Central memory CD8-positive, alpha-beta T cell (primary cell): Measurements from ENCODE around the gene FURIN.
"Not testable (repeated sequence)": the region's sequence is repeated elsewhere in the genome, so short reads cannot be mapped to it uniquely, and the experiment has no call there.

Experiments
- ATAC-seq: fragments of 150-1000 bp; cut with Tn5 transposase; replicated peaks from 2 replicates; pipeline ENCODE4 v1.10.0; 2022; ENCODE audit warnings: mild to moderate bottlenecking, moderate FRiP score, moderate number of reproducible peaks; ENCODE audit not compliant: poor library complexity, severe bottlenecking; ENCODE audit errors: extremely low read depth
- DNase-seq, 2 donors: peaks; one replicate each; pipeline ENCODE4 v3.0.0; 2021; ENCODE audit warnings: low spot score in 2 of 2
- H3K27ac Mint-ChIP-seq: one replicate; pipeline ENCODE4 v1.8.0; 2022; ENCODE audit warnings: low read depth, mild to moderate bottlenecking, moderate library complexity, mixed read lengths
- H3K27me3 Mint-ChIP-seq: one replicate; pipeline ENCODE4 v1.8.0; 2022; ENCODE audit warnings: mixed read lengths
- H3K36me3 Mint-ChIP-seq: one replicate; pipeline ENCODE4 v1.8.0; 2022; ENCODE audit warnings: mild to moderate bottlenecking, moderate library complexity, mixed read lengths; ENCODE audit not compliant: insufficient read depth
- H3K4me1 Mint-ChIP-seq: one replicate; pipeline ENCODE4 v1.8.0; 2022; ENCODE audit warnings: mixed read lengths
- H3K4me3 Mint-ChIP-seq: one replicate; pipeline ENCODE4 v1.8.0; 2022; ENCODE audit warnings: mild to moderate bottlenecking, moderate library complexity, mixed read lengths
- H3K9me3 Mint-ChIP-seq: one replicate; pipeline ENCODE4 v1.8.0; 2022; ENCODE audit warnings: mixed read lengths

The FURIN gene

DNA sequence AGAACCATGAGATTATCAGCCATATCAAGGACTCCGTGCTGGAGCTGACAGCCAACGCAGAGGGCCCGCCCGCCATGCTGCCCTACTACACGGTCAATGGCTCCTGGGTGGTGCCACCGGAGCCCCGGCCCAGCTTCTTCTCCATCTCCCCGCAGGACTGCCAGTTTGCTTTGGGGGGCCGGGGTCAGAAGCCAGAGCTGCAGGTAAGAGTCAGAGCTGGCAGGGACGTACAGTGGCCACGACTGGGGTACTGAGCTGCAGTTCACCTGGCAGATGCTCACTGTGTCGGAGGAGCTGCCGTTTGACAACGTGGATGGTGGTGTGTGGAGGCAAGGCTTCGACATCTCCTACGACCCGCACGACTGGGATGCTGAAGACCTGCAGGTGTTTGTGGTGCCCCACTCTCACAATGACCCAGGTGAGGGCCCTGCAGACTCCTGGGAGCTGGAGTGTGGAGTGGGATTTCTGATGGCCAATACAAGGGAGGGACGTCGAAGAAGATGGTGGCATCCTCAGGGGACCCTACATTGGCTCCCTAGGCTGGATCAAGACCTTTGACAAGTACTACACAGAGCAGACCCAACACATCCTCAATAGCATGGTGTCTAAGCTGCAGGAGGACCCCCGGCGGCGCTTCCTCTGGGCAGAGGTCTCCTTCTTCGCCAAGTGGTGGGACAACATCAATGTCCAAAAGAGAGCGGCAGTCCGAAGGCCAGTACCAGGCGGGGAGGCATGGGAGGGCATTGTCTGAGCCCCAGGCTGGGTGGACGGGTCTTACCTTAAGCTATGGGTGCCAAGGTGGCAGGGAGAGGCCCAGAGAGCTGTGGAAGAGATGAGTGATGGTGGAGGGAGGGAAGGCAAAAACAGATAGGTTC is 37.2 kb downstream of the FURIN start:
- H3K4me1 Mint-ChIP-seq: peaks cover 24% of the 10 kb centered on the region
- H3K4me3 Mint-ChIP-seq: peak overlapping the region; percentile 13
- peak overlapping the region; percentile 29 for H3K27ac Mint-ChIP-seq
- H3K9me3 Mint-ChIP-seq: no peaks in the 10 kb centered on the region
- DNase-seq (no peak), ATAC-seq (no peak)
- peaks cover 23% of the 10 kb centered on the region for H3K36me3 Mint-ChIP-seq
- no peaks in the 10 kb centered on the region for H3K27me3 Mint-ChIP-seq

DNA sequence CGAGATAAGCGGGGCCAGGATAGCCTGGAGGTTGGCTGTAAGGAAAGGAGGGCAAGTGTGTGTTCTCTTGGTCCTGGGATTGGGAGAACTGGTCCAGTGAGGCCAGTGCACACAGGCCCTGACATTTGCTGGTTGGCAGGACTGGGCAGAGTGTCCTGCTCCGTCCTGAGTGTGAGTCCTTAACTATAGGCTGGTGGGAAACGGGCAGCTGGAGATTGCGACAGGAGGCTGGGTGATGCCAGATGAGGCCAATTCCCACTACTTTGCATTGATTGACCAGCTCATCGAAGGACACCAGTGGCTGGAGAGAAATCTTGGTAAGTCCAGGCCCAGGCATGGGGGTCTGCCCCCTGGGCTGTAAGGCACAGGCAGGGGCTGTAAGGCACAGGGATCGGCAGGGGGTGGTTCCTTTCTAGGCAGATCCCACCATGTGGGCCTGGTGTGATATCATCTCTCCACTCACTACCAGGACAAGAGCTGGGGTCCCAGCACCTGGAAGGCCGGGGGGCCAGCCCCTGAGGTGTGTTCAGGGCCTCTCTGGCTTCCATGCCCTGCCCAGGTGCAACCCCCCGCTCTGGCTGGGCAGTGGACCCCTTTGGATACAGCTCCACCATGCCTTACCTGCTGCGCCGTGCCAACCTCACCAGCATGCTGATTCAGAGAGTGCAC is 37.9 kb downstream of the FURIN start:
- DNase-seq: no peak
- peaks cover 26% of the 10 kb centered on the region for H3K36me3 Mint-ChIP-seq
- no peak for ATAC-seq
- no peaks in the 10 kb centered on the region for H3K9me3 Mint-ChIP-seq
- peak overlapping the region; percentile 29 for H3K27ac Mint-ChIP-seq
- peaks cover 21% of the 10 kb centered on the region for H3K4me1 Mint-ChIP-seq
- no peak overlapping the region for H3K4me3 Mint-ChIP-seq
- no peaks in the 10 kb centered on the region for H3K27me3 Mint-ChIP-seq

DNA sequence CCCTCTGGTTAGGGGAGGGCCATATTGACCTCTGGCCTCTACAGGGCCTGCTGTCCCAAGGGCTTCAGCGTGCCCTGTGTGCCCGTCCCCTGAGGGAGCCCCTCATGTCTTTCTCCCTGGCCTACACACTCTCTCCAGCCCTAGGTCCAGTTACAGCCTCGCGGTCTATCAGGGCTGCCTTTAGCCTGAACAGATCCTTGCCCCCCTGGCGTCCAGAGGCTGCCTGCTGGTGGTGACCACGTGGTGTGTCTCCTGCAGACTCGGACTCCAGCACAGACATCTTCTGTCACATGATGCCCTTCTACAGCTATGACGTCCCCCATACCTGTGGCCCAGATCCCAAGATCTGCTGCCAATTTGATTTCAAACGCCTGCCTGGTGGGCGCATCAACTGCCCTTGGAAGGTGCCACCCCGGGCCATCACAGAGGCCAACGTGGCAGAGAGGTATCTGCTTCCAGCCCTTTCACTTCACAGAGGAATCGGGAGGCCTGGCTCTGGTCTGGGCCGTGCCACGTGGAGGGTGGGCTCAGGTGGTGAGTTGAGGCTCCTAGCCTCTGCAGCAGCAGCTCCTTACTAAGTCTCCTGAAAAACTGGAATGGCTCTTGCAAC is 38.8 kb downstream of the FURIN start:
- Mint-ChIP-seq H3K9me3 (no peaks in the 10 kb centered on the region), H3K27me3 (no peaks in the 10 kb centered on the region), H3K27ac (peak overlapping the region; percentile 75), H3K4me1 (peaks cover 15% of the 10 kb centered on the region), H3K4me3 (no peak overlapping the region), H3K36me3 (peaks cover 31% of the 10 kb centered on the region)
- no peak for DNase-seq
- ATAC-seq: no peak

DNA sequence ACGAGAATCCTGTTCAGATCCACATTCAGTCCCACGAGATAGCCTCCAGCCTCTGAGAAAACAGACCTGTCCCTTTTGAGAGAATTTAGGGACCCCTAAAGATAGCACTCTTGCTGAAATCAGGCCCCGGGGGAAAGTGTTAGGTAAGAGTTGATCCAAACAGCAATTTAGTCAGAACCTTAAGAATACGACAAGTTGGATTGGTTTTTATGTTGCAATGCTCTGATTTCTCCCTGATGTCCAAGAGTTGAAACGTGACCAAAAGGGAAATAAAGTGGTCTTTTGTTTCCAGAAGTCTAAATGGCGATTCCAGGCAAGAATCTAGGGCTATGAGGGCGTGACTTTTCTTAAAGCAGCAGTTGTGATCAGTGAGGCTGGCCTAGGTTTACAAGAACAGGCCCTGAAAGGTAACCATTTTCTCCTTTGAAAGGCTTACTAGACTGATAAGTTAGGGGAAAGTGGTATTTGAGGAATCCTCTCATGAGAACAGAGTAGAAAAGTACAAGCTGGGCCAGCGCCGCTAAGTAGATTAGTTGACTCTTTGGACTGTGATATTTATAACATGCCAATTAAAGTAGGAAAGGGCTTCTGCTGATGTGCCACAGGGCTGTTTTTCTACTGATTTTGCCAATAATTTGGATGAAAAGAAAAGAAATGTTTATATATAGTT is 39.6 kb downstream of the FURIN start:
- H3K4me3 Mint-ChIP-seq: no peak overlapping the region
- H3K36me3 Mint-ChIP-seq: peaks cover 33% of the 10 kb centered on the region
- peaks cover 15% of the 10 kb centered on the region for H3K4me1 Mint-ChIP-seq

GRCh38 chr15:90909449-90909848 is 41.1 kb downstream of the FURIN start:
- H3K4me1 Mint-ChIP-seq, H3K9me3 Mint-ChIP-seq, H3K4me3 Mint-ChIP-seq, H3K27me3 Mint-ChIP-seq, ATAC-seq, H3K27ac Mint-ChIP-seq, DNase-seq: not testable (repeated sequence)
- H3K36me3 Mint-ChIP-seq: peaks cover 40% of the 10 kb centered on the region

More for the DNA sequence above, 39.6 kb downstream of the FURIN start:
- DNase-seq (no peak), ATAC-seq (no peak)
- no peaks in the 10 kb centered on the region for H3K9me3 Mint-ChIP-seq
- H3K27ac Mint-ChIP-seq: no peak overlapping the region
- H3K27me3 Mint-ChIP-seq: no peaks in the 10 kb centered on the region

DNA sequence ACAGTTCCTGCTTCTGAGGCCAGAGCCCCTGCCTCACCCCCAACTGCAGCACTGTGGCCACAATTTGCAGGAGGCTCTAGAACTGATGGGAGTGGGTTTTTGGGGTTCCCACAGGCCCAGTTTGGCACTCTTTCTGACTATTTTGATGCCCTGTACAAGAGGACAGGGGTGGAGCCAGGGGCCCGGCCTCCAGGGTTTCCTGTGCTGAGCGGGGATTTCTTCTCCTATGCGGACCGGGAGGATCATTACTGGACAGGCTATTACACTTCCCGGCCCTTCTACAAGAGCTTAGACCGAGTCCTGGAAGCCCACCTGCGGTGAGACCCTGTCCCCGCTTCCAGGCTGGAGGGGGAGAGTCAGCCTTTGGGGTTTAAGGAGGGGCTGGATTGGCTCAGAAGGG is 41.6 kb downstream of the FURIN start:
- no peak for ATAC-seq
- H3K9me3 Mint-ChIP-seq: no peaks in the 10 kb centered on the region
- H3K4me1 Mint-ChIP-seq: peaks cover 8% of the 10 kb centered on the region
- DNase-seq: no peak
- H3K27ac Mint-ChIP-seq: no peak overlapping the region
- no peak overlapping the region for H3K4me3 Mint-ChIP-seq
- peaks cover 43% of the 10 kb centered on the region for H3K36me3 Mint-ChIP-seq
- no peaks in the 10 kb centered on the region for H3K27me3 Mint-ChIP-seq

DNA sequence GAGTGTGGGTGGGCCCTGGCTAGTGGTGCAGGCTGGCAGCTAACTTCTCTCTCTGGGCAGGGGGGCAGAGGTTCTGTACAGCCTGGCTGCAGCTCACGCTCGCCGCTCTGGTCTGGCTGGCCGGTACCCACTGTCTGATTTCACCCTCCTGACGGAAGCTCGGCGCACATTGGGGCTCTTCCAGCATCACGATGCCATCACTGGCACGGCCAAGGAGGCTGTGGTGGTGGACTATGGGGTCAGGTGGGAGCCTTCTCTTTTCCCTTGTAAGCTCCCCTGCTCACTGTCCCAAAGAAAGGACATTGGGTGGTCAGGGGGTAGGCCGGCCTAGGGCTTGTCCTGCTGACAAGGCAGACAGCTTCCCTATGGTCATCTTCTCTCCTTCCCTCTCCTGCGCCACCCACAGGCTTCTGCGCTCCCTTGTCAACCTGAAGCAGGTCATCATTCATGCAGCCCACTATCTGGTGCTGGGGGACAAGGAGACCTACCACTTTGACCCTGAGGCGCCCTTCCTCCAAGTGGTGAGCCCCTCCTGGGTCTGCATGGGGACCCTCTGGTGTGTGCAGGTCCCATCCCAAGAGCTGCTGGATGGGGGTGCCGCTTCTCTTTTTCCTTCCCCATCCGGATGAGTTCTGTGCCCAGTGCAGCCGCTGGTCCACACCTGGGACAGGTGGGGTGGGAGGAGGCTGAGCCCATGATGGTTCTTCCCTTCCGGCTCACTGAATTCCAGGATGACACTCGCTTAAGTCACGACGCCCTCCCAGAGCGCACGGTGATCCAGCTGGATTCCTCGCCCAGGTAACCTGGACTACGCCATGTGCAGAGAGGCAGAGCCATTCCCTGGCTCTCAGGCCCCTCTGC is 42.3 kb downstream of the FURIN start:
- Mint-ChIP-seq H3K4me1 (peaks cover 3% of the 10 kb centered on the region), H3K36me3 (peaks cover 46% of the 10 kb centered on the region), H3K27ac (no peak overlapping the region), H3K27me3 (no peaks in the 10 kb centered on the region), H3K9me3 (no peaks in the 10 kb centered on the region), H3K4me3 (no peak overlapping the region)
- ATAC-seq (no peak), DNase-seq (no peak)

GRCh38 chr15:90911302-90911623 is 42.9 kb downstream of the FURIN start:
- DNase-seq (no peak), ATAC-seq (no peak)
- Mint-ChIP-seq H3K9me3 (no peaks in the 10 kb centered on the region), H3K36me3 (peaks cover 48% of the 10 kb centered on the region), H3K27me3 (no peaks in the 10 kb centered on the region), H3K4me3 (no peak overlapping the region), H3K4me1 (no peaks in the 10 kb centered on the region), H3K27ac (no peak overlapping the region)

DNA sequence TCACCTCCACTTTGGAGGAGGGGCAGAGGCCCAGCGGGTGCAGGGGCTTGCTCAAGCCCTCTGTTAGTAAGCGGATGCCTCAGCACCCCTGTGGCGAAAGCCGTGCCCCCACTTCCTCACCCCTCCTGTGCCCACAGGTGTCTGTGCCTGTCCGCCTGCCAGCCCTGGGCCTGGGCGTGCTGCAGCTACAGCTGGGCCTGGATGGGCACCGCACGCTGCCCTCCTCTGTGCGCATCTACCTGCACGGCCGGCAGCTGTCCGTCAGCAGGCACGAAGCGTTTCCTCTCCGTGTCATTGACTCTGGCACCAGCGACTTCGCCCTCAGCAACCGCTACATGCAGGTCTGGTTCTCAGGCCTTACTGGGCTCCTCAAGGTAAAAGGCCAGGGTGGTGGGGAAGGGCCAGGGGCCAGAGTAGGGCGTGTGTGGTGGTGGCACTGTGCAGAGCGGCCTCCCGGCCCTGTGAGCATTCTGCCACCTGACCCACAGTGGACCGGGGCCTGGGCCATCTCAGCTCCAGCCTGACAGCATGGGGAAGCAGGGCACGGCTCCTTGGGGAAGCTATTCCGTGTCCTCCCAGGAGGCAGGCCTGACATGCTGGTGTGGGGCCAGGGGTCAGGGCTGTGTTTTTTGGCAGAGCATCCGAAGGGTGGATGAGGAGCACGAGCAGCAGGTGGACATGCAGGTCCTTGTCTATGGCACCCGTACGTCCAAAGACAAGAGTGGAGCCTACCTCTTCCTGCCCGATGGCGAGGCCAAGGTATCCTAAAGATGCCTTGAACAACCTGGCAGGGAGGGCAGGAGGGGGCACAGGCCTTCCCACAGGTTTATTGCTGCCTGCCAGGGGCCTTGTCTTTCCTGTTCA is 43.8 kb downstream of the FURIN start:
- no peaks in the 10 kb centered on the region for H3K9me3 Mint-ChIP-seq
- H3K27ac Mint-ChIP-seq: no peak overlapping the region
- no peak overlapping the region for H3K4me3 Mint-ChIP-seq
- H3K36me3 Mint-ChIP-seq: peaks cover 47% of the 10 kb centered on the region
- no peak for ATAC-seq
- DNase-seq: no peak
- H3K27me3 Mint-ChIP-seq: no peaks in the 10 kb centered on the region
- H3K4me1 Mint-ChIP-seq: peaks cover under 1% of the 10 kb centered on the region

GRCh38 chr15:90912770-90913075 is 44.3 kb downstream of the FURIN start:
- peaks cover 47% of the 10 kb centered on the region for H3K36me3 Mint-ChIP-seq
- no peaks in the 10 kb centered on the region for H3K9me3 Mint-ChIP-seq
- no peaks in the 10 kb centered on the region for H3K27me3 Mint-ChIP-seq
- peaks cover 4% of the 10 kb centered on the region for H3K4me1 Mint-ChIP-seq
- H3K27ac Mint-ChIP-seq: no peak overlapping the region
- DNase-seq: no peak
- no peak for ATAC-seq
- H3K4me3 Mint-ChIP-seq: no peak overlapping the region

- DNase-seq (no peak), ATAC-seq (no peak)
- H3K4me3 Mint-ChIP-seq: no peak overlapping the region
- peaks cover 4% of the 10 kb centered on the region for H3K4me1 Mint-ChIP-seq
- H3K27ac Mint-ChIP-seq: no peak overlapping the region
- peaks cover 48% of the 10 kb centered on the region for H3K36me3 Mint-ChIP-seq
- no peaks in the 10 kb centered on the region for H3K27me3 Mint-ChIP-seq
- no peaks in the 10 kb centered on the region for H3K9me3 Mint-ChIP-seq
These were observed 45.1 kb downstream of the FURIN start for GRCh38 chr15:90913398-90913944.
